ENCODE measurements around the gene SSTR5.
"Not testable (repeated sequence)": the region's sequence is repeated elsewhere in the genome, so short reads cannot be mapped to it uniquely, and the experiment has no call there.

Gene SSTR5

DNA sequence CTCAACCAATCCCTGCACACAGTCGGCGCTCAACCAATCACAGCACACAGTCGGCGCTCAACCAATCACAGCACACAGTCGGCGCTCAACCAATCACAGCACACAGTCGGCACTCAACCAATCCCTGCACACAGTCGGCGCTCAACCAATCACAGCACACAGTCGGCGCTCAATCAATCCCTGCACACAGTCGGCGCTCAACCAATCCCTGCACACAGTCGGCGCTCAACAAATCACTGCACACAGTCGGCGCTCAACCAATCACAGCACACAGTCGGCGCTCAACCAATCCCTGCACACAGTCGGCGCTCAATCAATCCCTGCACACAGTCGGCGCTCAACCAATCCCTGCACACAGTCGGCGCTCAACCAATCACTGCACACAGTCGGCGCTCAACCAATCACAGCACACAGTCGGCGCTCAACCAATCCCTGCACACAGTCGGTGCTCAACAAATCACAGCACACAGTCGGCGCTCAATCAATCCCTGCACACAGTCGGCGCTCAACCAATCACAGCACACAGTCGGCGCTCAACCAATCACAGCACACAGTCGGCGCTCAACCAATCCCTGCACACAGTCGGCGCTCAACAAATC is 20.2 kb downstream of the SSTR5 start:
- not testable (repeated sequence) for DNase-seq

DNA sequence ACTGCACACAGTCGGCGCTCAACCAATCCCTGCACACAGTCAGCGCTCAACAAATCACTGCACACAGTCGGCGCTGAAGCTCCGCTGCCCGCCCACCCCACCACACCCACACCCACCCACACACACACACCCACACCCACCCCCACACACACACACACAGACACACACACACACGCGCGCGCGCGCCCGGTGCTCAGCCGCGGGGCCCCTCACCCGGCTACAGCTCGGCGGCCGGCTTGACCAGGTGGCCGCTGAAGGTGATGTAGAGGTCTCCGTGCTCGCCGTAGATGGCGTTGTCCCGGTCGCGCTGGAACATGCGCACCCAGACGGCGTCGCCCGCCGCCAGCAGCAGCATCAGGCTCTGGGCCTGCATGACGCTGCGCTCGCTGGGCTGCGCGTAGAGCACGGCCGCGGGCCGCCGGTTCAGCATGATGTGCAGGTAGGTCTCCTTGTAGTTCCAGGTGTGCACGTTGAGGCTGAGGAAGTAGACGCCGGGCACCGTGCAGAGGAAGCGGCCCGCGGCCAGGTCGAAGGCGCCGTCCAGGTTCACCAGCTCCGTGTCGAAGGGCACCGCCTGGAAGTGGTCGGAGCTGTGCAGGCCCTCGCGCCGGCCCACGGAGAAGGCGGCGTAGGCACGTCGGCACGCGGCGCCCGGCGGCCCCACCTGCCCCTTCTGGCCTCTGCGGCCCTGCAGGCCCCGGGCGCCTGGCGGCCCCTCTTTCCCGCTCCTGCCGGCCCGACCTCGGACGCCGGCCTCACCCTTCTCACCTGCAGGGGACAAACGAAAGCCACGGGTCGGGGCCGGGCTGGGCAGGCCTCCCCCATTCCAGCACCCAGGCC is 21.0 kb downstream of the SSTR5 start:
- no peak for DNase-seq

DNA sequence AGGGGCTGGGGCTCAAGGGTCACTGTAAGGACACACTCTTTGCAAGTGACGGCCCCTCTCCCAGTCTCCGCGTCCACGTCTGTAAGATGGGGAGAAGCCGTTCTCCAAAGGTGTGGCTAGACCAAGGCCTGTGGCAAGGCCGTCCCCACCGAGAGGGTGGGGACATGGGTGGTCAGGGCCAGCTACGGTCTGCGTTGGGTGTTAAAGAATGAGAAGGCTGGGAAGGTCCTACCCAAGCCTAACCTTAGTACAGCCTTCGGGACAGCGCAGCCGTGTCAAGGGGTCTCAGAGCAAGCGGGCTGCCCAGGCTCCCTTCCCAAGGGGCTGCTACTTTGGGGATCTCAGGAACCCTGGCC is 21.6 kb downstream of the SSTR5 start:
- no peak for DNase-seq

DNA sequence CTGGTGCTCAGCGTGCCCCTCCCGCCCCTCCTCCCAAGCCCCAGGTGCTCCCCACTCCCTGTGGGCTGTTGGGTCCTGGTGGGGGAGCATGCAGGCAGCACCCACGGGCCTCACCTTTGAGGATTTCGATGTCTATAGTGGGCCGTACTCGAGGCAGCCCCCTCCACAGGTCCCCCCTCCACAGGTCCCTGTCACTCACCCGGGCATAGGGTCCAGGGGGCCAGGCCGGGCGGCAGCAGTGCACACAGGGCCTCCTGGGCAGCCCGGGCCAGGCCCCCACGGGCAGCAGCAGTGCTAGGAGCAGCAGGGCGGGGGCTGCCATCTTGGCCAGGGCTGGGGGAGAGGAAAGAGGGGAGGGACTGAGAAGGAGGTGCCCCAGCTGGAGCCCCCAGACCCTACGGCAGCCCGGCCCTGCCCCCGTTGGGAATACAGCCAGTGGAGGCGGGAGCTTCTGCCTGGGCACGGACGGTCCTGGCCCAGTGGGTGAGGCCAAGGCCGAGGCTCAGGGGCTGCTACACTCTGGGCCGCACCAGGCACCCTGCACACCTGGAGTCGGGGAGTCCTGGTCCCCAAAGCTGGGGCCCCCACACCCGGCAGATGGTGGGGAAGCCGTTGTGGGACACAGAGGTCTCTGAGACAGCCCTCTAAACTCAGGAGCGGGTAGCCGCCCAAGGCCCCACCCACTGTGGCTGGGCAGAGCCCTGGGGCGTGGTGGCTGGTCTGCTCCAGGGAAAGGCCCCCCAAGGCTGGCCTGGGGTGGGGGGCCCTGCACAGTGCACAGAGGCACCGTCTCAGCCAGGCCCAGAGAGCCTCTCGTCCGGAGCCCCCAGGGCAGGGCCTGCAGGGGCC is 22.3 kb downstream of the SSTR5 start:
- no peak for DNase-seq

DNA sequence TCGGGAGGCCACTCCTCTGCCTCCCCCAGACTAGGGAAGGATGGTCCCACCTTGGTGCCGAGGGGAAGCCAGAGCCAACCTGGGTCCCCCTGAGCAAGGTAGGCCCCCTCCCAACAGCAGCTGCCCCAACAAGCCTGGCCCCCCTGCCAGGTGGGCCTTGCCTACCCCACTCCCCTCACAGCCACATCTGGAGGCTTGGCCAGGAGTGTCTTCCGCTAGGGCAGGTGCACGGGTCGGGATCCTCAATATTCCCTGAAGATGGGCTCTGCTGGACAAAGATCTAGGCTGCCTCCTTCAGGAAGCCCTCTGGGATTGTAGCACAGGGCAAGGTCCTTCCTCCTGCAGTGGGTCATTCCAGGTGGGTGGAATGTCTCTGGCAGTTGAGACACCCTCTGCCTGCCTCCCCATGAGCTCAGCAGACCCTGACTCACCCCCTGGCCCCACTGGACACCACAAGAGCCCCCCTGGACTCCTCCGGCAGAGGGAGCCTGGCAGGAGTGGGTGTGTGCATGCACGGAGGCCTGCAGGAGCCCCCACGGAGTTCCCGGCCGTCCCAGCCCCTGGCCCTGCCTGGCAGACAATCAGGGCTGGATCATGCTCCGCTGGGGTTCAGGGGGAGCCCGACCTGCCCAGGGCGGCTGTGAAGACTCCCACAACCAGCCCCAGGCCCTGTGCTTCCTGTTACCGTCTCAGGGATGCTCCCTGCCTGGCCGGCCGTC is 23.1 kb downstream of the SSTR5 start:
- peak in 1 of 14 donors; percentile 52 for DNase-seq

DNA sequence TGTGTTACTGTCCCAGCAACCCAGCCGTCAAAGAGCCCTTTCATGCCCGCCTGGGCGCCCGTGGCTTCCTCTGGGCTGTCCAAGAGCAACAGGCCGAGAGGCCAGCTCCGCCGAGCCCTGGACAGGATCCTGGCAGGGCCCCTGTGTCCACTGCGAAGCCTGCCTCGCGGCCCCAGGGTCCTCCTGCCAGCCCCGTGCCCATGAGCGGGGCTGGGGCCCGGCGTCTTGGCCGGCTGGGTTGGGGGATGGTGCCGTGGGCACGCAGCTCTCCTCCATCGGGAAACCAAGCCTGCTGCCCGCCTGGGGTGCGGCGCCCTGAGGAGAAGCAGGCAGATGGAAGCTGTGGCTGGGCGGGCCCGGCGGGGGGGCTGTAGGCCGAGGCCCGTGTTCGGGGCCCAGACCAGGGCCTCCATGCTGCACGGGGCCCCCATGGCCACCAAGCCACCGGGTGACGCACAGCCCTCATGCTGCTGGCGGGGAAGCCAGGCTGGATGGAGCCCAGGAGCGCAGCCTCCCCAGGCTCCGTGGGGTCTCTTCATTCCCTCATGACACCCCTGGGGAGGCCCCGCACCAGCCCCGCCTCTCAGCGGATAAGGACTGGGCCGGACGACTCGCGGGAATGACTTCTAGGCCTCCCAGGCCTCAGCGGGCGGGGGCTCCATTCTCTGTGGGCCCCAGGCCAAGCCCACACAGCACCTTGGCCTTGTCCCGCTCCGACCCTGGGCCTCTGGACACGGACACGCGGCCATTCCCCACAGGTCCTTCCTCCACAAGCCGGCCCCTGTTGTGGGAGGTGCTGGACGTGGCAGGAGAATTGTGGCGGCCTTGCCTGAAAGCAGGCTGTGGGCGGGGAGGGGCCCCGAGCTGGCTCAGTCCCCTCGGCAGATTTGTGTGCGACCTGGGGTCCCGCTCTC is 23.9 kb downstream of the SSTR5 start, which contains the start of gene C1QTNF8:
Gene C1QTNF8 (minus strand): TSS at position 76 of the 914 bp plus-strand sequence. CDS start 1,322 bp downstream, outside the sequence.
- peak in 8 of 14 donors; percentile 6 to 68 (median 37) for DNase-seq

DNA sequence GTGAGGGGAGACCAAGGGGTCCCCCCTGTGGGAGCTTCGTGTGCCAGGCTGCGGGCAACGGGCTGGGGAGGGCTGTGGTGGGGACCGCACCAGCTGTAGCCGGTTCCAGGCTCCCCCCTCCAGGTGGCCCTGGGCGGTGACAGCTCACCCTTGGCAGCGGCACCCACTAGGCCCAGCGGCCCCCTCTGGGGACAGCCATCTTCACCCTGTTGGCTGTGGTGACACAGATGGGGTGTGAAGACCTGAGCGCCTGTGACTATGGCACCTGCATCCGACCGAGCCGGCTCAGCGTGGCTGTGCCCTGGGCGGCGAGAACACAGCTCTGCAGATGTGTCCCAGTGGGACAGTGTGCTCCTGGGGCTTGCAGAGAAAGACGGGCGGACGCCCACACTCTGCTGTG is 24.6 kb downstream of the SSTR5 start:
- no peak for DNase-seq

DNA sequence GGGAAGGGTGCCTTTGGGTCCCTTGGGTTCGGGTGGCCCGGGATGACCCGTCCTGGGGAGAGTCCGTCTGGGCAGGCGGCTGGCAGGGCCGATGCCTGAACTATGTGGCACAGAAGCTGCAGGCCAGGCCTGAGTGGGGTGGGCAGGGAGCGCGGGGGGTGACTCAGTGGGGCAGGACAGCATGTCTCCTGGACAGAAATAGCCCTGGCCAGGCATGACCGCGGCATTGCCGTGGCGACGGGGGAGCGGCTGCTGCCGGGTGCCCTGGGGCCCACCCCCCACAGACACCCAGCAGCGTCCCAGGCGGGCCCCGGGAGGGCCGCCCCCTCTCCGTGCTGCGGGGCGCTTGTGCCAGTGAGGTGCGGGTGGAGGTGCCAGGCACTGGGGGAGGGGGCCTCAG is 25.3 kb downstream of the SSTR5 start:
- DNase-seq, result peak in 10 of 14 donors; percentile 8 to 83 (median 40)

DNA sequence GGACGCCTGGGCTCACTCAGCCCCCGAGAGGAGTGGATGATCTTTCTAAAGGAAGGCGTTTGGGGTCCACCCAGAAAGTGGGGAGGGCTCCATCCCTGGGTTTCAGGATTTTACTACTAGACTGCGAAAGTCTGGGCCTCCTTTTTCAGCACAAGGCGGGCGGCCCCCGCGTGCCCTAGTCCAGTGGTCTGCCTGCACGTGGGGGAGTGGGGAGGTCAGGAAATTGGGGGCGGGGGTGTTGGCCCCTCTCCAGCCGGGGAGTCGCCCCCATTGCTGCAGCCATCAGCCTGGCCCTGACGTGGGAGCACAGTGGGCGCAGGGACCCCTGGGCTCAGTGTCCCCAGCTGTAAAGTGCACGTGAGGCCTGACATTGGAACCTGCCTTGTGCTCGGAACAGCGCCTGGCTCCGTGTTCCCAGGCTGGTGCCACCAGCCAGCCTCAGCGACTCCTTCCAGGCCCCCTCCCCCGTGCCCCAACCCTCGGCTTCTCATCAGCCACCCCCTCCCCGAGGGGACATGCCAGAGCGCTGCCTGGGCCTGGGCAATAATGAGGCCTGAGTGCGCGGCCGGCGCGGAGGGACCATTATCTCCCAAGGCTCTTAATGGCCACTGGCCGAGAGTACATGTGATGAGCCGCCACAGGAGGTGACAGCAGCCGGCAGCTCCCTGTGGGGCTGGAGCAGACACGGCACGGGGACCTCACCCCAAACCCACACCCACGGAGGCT is 25.9 kb downstream of the SSTR5 start:
- DNase-seq, result peak in 5 of 14 donors; percentile 5 to 43 (median 21)

DNA sequence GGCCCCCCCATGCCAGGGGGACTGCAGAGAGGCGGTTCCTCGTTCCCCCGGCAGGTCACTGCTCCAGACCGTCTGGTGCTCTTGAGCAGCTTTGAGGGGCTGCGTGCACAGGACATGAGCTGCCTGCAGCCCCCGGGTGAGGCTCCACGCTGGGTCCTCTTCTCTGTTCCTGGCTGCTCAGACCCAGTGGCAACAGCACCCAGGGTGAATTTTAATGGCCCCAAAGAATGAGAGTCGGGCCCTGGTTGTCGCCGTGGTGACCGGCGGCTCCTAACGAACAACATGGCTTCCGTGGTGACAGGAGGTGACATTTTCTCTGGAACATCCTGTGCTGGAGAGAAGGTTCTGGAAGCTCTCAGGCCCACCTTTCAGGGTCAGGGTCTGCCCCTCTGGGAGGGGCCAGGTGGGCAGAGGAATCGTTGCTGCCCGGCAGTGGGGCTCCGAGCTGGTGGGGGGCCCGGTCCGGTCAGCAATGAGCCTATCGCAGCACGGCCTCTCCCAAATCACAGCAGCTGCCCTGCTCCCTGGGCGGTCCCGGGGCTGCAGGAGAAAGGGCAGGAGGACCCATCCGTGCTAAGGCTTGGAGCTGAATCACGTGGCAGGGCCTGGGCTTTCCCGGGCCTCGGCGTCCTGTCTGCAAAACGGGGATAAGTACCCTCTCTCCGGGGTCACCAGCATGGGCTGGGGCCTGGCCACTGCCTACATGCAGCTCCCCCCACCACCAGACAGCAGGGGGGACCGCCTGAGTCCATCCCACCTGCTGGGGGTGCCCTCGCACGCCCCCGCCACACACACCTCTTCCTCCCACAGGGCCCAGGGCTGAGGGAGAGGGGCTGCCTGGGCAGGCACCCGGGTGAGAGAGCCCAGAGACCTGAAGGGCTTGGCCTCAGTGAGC is 26.9 kb downstream of the SSTR5 start:
- DNase-seq, result peak in 1 of 14 donors; percentile 32

DNA sequence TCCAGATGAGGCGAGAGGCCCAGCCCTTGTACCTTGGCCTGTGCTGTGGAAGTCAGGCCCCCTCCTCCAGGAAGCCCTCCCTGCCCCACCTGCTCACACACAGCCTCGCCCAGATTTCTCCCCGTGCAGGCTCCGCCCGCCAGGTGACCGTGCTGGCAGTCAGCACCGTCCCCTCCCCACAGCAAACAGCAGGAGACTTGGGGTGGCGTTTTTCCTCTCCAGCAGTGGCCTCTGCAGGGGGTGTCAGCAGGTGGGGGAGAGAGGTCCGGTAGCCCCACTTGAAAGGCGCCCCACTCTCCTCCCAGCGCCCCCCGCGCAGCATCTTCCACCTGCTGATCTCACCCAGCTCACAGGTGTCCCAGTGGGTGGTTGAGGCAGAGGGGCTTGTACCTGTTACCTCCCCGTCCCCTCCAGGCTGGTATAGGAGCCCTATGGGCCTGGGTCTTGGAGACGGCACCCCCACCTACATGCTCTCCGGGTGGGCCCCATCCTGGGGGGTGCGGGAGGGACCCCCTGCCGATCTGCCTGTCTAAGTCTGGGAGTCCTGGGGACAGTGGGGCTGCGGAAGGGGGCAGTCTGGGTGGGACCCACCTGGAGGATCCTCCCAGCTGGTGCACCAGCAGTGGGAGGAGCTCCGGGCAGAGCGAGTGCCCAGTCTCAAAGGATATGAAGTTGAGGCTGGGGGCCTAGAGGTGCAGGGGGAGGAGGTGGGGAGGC is 27.7 kb downstream of the SSTR5 start:
- no peak for DNase-seq

DNA sequence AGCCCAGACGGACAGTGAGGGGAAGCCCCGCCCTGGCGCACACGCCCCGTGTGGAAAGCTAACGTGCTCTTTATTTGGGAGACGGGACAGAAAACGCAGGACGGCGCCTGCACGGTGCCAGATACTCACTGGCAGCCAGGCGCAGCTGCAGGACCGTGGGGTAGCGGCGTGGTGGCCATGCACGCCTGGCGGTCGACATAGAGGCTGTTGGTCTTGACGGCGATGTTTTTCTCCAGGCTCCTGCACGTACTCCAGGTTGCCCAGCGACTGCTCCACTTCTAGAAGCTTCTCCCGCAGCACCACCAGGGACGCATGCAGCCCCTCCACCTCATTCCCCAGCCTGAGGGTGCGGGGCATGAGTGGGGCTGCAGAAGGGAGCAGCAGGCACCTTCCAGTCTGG is 28.6 kb downstream of the SSTR5 start:
- DNase-seq, result no peak

DNA sequence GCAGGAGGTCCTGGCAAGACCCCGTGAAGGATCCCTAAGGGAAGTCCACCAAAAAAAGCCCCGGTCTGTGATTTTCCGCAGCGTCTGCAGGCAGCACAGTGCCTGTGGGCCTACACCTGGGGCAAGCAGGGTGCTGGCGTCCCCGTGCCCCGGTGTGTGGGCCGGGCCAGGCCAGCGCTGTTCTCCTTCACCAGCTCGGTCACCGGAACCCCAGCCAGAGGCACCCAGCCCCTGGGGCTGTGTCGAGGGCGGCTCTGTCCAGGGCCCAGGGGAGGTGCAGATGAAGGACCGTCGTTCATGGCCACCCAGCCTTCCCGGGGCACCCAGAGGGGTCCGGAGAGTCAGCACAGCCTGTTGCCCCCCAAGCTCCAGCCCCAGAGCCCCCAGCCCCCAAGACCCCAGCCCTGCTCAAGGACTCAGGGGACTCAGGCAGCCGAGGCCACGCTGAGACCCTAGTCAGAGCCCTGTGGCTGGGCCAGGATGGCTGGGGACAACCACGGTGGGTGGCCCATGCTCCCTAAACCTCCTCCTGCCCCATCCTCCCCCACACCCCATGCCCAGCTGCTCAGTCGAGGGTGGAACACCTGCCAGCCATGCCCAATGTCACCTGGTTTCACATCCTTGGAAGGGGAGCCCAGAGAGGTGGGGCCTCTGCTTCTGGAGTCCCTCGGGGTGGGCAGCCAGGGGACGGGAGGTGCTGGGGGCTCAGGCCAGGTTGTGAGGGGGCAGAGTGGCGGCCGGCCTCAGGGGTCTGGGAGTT is 29.2 kb downstream of the SSTR5 start:
- no peak for DNase-seq

DNA sequence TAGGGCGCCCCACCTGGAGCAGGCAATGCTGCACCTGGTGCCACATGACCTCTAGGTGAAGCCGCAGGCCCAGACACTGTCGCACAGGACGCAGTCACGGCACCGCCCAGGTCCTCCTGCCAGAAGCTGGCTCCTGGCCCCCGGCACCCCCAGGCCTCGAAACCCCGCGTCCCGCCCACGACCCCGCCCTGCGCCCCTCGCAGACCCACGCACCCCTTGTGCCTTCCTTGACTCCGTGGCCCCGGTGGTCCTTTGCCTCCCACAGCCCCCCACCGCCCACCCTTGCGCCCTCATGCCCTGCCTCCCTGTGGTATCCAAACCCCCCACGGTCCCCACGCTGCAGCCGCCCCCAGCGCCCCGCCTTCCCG is 29.8 kb downstream of the SSTR5 start:
- no peak for DNase-seq

DNA sequence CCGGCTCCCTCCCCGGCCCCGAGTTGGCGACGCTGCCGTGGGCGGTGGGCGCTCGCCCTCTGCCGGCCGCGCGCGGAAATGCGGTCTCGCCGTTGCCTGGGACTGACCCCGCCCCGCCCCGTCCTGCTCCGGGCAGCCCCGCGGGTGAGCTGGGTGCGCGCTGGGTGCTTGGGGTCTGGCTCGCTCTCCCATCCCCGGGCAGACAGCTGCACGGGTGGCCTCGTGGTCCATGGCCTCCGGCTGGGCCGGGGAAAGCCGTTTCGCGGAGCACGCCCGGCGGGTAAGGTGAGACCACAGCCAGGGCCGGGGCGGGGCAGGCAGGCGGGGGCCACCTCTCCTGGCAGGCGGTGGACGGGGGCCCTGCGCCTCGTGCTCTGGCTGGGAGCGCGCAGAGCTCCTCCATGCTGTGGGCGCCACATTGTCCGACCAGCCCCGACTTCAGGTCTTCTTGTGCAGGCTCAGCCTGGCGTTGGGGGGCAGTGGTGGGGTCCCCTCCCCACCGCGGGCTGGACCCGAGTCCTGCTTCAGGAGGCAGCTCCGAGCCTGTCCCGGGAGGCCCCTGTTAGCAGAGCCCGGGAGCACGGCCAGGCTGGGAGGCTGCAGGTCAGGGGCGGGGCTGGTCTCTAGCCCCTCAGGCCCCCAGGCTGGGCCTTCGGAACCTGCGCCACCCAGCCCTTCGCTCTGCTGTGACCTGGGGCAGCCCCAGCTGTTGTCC is 30.5 kb downstream of the SSTR5 start:
- peak in 5 of 14 donors; percentile 4 to 50 (median 14) for DNase-seq

DNA sequence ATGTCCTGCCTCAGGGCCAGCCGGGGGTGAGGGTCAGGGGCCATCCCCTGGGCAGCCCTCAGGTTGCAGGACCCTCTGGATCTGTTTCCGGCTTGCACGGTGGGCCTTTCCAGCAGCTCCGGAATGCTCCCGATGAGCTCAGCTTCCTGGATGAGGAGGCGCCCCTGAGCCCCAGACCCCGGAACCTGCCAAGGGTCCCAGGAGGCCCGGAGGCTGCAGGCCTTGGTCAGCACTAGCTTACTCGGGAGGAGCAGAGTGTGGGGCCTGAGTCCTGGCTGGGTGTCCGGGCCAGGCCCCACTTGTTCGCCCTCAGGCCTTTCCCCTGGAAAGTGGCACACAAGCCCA is 31.1 kb downstream of the SSTR5 start:
- DNase-seq, result no peak

DNA sequence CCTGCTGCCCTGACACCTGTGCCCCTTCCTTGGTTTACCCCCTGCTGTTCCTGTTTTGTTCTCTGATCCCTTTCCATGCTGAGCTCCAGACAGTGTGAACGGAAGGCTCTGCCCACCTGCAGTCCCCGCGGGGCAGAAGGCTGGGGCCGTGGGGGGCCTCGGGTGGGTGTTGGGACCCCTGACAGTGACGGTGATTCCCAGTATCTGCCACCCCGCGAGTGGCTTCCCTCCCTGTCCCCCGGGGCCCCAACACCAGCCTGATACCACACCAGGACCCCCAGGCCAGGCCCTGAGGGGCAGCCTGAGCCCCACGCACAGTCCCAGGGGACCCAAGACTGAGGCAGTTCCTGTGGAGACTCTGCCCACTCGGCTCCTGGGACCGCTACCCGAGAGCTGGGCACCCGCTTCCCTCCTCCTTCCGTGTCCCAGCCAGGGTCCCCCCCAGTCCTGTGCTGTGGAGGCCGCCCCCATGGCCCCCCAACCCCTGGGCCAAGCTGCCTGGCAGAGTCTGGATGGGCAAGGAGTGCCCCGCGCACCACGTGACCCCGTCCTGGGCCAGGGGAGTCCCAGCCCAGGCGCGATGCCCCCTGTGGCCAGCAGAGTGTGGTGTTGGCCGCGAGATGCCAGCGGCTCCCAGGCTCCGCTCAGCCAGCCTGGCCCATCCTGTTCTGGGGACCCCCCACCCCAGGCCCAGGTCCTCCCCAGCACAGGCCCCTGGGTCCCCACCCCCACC is 33.5 kb downstream of the SSTR5 start:
- peak in 11 of 14 donors; percentile 9 to 72 (median 26) for DNase-seq

Measured in C1 segment of cervical spinal cord (tissue), 14 donors.